ELF-1 (cell line): Measurements from ENCODE around the gene VWC2.
A peak's percentile ranks its signal among the peaks of the same experiment; 100 is the strongest.

ENCODE experiments used
- DNase-seq: peaks from one replicate; pipeline ENCODE4 v3.0.0-alpha.2; 2016; ENCODE audit warnings: low read depth, low spot score

The VWC2 gene

DNA sequence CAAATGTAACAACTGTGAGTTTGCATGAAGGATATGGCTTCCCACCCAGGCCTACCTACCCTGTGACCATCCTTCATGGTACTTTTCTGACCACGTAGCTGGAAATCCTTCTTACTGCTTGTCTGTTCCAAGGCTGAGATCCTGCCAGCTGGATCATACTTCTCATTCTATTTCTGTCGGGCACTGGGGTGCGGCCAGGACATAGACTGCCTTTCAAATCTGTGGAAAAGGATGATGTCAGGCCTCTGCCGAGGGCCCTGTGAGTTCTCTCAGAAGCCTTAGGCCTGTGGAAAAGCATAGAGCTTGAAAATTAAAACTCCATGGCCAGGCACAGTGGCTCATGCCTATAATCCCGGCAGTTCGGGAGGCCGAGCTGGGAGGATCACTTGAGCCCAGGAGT lies 10.0 kb downstream of the VWC2 start:
- DNase-seq = no peak

DNA sequence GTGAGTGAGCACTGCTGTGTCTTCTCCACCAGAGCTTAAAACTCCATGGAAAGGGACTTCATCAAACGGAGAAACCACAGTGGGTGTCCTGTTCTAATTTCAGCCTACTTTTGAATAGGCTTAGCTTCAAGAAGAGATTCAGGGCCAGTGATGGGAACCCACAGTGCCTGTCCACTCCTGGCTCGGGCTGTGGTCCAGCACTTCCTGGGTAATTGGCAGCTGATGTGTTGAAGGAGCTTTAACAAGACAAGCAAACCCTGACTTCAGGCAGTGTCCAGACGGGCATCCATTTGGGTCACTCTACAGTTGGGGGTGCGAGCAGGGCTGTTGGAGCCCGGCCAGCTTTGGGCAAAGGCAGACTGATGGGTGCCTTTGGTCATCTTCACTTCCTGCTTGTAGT lies 14.5 kb downstream of the VWC2 start:
- DNase-seq = no peak

DNA sequence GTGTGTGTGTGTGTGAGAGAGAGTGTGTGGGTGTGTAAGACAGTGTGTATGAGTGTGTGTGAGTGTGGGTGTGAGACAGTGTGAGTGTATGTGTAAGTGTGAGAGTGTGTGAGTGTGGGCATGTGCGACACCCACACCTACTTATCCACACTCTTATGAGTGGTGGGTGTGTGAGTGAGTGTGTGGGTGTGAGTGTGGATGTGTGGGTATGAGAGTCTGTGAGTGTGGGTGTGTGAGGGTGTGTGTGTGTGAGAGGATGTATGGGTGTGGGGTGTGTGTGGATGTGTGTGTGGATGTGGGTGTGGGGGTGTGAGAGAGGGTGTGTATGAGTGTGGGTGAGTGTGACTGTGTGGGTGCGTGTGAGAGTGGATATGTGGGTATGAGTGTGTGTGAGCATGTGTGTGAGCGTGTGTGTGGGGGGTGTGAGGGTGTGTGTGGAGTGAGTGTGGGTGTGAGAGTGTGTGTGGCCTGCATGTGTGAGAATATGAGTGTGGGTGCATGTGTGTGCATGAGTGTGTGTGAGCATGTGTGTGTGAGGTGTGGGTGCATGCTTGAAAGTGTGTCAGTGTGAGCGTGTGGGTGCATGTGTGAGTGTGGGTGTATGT lies 15.1 kb downstream of the VWC2 start:
- no peak for DNase-seq

DNA sequence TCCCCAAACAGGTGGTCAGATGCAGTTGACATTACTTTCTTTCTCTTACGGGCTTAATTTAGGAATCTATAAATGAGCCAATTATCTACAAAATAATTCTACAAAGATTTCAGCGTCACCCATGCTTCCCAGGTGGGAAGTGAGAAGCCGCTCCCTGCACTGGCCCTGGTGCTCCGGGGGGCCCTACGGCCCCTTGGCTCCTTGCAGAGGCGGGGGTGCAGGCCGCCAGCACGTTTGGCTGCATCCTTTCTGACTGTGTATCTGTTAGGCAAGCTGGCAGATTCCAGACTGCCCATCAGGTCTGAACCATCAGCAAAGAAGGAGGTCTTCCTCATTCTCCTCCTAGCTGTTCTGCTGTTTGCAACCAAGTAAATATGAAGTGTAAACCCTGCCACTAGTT lies 16.3 kb downstream of the VWC2 start:
- DNase-seq = no peak

DNA sequence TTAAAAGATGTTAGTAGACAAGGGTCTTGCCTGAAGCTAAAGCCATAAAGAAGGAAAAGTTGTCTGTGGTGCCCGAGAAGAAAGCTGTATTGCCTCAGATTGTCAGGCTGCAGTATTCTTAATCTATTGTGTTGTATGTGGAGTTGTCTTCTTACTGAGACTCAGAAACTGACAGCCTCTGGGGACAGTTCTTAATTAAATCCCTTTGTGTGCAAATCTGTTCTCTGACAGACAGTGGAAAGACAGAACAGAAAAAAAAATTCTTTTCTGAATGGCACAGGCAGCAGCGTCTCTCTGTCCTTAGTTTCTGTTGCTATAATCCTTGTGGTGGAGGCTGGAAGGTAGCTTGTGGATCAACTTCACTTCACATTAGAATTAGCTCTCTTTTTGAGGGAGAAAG lies 16.8 kb downstream of the VWC2 start:
- peak; percentile 15 for DNase-seq

DNA sequence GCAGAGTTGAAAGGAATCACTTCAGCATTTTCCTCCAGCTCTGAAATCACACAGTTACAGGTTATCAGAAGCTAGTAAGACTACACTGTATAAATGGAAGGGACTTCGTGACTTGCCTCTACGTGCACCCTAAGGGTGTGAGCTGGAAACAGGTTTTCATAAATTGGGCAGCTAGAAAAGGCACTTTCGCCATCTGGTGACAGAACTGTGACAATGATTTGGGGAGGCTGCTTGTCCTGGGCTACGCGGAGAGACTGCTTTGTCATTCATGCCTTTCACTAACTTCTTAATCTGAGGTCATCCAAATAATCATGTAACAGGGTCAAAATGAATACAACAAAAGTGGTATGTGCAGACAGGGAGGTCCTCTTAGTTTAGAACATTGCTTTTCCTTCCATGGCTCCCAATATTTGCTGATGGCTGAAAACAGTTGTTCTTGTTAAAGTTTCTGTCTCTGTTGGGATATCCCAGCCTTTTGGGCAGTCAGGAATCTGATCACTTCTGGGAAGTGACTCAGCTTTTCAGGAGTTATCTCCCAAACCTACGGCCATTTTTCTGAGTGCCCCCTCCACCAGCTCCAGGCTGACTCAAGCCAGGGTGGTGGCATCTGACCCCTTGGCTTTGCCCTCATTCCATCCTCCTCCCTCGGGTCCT lies 17.8 kb downstream of the VWC2 start:
- DNase-seq = peak; percentile 76

DNA sequence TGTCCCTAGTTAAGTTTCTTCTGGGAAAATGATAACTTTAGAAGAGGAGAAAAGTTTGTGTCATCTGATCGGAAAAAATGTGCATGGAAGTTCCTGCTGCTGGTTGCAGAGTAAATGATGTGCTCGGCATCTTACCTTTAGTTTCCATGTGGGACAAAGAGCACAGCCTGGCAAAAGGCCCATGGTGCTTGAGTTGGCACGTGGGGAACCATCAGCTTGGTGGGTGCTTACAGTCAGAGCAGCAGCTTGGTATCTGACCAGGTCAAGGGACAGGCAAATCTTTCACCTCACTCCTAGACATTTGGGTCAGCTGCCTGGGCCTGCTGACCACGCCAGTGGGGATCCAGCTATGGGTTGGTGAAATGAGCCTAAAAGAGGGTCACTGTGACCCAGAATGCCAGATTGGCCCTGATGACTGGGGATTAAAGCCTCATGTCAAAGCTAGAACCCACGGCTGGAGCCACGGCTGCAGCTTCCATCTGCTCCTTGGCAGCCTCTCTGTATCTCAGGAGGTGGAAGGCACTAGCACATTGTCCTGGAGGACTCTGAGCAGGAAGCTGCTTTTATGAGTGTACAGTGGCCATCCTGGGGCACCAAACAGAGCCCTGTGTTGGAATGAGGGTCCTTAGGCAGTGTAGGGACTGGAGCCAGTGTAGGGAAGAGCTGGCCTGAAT lies 24.7 kb downstream of the VWC2 start:
- DNase-seq = no peak

DNA sequence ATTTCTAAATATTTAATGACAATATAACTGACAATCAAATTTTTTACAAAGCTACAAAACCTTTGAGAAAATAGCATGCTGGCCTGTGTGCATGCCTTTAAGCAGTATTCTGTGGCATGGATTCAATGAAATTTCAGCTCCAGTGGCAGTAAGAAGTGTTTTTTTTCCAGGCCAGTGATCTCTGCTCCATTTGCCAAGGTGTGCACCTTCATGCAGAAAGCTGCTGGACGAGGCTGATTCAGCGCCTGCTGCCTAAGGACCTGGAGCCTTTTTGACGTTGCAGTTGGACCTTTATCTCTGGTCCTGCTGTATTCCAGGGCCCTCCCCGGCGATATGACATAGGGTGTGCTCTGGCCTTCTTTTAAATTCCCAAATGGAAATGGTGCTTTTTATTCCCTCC lies 26.6 kb downstream of the VWC2 start:
- DNase-seq = no peak

DNA sequence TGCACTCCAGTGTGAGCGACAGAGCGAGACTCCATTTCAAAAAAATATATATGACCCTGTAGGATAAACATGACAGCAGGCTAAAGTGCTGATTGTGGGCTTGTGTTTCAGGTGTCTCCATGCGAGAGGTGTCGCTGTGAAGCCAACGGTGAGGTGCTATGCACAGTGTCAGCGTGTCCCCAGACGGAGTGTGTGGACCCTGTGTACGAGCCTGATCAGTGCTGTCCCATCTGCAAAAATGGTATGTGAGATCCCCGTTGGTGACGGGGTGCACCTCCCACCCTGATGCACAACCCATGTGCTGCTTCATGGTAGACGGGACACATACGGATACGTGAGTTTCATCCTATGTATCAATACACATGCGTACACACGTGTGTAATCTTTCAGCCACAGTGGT lies 29.2 kb downstream of the VWC2 start:
- no peak for DNase-seq

DNA sequence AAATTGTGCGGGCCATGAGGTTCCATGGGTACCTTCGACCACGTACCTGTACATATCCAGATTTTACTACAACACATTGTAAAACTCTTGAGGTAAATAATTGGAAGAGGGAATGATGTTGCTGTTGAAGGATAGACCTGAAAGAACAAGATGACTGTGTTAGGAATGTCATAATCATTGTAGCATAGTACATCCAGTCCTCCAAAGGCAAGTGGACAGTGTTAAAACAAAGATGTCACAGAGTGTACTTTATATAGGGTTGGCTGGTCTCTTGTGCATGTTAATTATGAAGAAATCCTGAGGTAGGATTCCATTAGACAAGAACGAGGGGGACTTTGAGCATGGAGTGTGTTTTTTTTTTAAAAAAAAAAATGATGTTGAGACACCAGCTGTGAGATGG lies 30.4 kb downstream of the VWC2 start:
- no peak for DNase-seq

DNA sequence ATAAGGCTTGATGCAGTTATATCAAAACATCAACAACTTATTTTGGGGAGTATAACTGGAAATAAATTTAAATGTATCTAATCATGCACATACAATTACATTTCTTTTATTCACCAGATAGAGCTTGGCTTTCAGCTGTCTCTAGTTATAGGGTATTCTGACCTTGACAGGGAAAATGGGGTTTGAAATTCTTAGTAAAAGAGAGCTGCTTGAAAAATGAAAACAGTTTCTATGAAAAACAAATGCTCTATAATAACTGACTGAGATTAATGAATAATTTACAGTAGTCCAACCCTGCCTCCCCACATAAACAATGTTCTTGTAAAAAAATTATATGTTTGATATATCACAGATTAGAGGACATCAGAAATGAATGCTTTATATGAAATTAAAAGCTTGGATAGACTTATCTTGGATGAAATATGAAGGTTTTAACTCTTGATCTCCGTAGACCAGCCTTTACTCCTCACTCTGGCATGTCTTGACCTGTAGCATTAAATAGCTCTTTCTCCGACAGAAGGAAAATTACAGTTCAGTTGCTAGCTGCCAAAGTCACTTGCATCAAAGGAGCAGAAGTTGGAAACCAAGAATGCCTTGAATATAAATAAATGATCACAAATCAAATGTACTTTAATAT lies 32.1 kb downstream of the VWC2 start:
- DNase-seq = no peak

DNA sequence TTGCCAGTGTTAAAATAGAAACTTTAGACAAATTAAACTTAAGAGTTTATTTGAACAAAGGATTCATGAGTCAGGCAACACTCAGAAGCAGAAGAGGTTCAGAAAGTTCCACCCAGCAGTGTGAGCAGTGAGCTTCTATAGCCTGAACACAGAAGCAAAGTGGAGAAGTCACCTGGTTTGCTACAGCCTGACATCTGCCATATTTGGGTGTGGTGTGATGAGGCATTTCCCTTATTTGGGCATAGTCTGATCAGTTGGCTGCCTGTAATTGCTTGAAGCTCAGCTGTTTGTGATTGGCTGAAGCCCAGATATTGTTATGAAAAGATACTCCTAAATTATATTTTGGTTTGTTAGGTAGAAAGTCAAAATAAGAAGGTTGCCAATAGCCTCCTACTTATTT lies 39.1 kb downstream of the VWC2 start:
- no peak for DNase-seq

DNA sequence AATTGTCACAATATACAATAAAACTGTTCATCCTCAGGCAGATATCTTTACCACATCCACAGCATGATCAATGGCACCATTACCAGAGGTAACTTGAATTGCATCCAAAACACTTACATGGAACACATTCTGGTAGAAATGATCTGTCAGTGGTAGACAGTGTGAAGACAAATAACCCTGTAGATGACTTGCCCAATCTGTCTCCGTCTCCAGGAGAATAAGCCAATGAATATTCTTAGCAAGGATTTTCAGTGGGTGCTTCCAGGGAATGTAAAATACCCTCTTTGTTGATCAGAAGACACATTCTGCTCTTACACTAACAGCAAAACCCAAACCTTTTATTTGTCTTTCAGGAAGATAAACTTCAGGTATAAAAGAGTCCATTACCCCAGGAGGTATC lies 43.8 kb downstream of the VWC2 start:
- DNase-seq = no peak

DNA sequence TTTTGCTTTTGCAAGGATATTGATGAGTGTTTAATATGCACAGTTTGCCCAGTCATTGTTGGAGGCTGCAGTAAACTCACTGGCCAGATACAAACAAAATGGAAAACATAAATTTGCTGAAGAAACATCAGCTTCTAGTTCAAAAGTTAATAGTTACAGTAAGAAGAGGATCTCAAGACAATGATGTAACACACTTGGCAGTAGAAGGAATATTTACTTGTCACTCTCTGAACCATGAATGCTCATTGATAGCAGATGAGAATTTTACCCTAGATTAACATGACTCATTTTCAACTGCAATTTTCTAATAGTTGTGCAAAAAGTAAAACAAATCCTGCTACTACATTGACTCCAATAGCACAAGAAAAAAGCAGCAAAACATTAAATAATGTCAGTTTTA lies 47.7 kb downstream of the VWC2 start:
- DNase-seq = no peak

DNA sequence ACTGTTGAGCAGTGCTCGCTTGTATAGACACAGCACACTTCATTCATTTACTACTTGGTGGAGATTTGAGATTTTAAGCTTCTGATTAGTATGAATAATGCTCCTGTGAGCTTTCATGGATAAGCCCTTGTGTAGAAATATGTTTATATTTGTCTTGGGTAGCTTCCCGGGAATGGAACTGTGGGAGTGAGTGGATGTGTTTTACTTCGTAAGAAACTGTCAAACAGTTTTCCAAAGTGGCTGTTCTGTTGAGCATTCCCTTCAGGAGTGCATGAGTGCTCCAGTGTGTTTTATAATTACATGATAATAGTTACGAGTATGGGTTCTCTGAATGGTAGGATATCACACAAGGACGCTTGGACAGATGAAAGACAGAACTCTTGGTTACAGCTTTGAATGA lies 49.4 kb downstream of the VWC2 start:
- no peak for DNase-seq

DNA sequence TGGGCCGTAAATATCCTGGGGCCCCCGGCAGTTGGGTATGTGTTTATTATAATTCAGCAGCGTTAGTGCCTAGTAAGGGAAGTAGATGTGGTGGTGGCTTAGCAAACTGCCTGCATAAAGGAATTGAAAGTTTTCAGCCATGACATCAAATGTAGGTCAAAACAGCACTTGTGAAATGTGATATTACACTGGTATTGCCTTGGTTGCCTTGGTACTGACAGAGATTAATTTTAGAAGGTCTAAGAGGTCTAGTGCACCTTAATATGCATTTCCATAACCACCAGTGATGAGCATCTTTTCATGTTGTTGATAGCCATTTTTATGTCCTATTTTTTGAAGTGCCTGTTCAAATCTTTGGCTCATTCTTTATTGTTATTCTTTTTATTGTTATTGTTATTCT lies 50.1 kb downstream of the VWC2 start:
- no peak for DNase-seq

DNA sequence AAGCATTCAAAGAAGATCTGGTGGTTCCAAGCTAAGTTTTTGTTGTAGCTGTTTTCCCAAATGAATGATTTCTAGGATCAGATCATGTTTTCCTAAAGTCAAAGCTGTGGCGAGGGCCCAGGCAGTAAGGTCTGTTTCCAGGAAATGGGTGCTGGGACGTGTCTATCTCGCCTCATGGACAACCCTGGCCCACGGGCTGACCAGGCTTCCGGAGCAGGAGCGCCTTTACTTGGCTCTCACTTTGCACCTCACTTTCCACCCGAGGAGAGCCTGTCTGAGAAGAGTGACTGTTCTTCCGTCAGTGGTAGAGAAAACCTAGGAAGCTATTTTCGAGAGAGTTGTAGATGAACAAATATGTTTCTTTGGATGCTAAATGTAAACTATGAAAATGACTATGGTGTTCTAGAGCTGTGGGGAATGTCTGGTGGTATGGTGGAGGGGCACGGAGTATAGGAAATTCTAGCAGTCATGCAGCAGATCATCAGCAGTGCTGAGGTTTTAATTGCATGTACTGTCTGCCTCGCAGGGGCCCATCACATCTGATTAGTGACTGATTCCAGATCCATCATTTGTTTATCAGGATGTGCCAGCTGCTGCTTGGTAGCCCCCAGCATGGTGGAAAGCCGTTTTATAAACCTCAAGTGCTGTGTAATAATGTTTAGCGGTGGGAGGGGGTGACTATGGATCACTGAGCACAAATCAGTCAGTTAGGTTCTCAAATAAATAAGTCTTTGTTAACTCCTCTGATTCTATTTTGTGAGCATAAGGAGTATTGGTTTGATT lies 66.6 kb downstream of the VWC2 start:
- DNase-seq = no peak

DNA sequence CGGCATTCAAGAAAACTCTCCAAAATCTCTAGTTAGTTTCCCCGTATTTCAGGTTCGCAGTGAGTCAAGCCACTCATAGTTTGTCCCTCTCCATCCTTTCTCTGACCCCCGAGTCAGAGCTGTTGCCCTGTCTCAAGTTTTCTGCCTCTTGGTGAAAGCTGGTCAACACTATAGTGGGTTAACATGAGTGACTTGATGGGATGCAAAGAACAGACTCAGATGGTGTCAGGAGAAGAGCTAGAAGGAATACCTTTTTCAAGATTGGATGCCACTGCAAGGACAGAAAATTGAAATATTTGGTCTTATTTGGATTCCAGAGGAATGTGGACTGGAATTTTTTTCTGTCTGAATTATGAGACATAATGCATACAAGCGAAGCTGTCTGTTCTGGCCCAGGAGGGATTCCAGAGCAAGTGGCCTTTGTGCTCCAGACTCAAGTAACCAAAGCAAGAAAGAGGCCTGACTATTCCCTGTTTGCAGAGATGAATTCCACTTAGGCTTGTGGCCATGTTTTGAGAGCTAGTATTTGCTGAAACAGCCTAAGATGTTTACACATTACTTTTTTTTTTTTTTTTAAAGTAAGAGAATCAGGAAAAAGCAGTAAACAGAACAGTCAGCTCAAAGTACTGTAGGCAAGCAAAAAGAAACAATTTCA lies 67.4 kb downstream of the VWC2 start:
- no peak for DNase-seq

DNA sequence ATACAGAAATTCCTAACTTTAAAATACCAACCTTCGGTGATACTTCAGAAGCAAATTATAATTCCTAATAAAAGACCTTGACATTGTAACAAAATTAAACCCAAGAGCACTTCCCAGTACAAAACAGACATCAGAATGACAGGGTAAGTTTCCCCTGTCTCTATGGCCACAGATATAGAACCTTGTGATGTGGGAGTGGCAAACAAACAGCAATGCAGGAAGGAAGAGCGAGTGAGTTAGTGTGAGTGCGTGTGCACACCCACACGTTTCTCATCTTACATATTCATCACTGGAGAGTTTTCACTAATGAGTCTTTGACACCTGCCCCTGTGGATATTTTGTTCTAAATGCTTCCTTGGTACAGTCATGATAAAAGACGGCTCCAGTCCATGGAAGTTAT lies 72.2 kb downstream of the VWC2 start:
- DNase-seq = no peak

DNA sequence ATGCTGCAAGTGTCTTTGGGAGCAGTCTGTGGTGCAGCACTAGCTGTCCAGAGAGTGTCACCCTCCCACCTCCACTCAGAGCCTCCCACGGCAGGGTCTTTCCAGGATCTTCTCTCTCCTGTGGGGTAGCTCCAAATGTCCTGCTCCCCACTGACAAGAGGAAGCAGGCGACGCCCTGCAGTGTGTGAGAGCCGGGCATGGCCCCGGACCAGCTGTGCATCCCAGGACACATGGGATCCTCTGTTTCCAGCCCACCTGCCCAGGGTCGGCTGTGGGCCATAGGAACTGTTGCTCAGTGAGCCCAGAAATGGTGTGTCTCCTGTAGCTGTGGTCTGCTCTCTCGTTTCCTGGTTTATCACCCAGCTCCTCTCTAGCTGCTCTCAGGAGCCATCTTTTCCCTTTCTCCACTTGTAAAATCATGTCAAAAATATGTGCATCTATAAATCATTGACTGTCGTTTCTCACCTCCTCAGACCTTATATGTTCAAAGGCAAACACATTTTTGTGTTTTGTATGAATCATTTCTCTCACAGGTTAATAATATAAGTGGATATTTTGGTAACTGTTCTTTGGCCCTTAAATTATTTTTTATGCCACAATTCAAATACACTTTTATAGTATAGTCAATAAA lies 74.9 kb downstream of the VWC2 start:
- DNase-seq = no peak
